CD8-positive, alpha-beta memory T cell (primary cell): Measurements from ENCODE around the gene HCK. TPM values are rescaled to one million over a fixed set of nuclear protein-coding genes. Genes with fewer than 3 reads are reported as not detected.

ENCODE experiments used
- CTCF ChIA-PET: fragments of 350-600 bp; sonication (Branson Sonifier 250); formaldehyde crosslinking; loops from one replicate; lab custom pipeline; 2021; ENCODE audit warnings: antibody characterized with exemption; lab: Charles Lee
- POLR2A ChIA-PET: fragments of 350-600 bp; sonication (Branson Sonifier 250); formaldehyde crosslinking; loops from one replicate; lab custom pipeline; 2021; ENCODE audit warnings: antibody characterized with exemption; lab: Charles Lee
- DNase-seq, 5 donors: peaks; one replicate each; pipeline versions ENCODE4 v3.0.0 to v3.0.0-alpha.2; 2020 to 2022; ENCODE audit warnings: mixed read lengths in 1 of 5
- H3K27ac ChIP-seq: one replicate; pipeline ENCODE4 v1.7.0; 2013; ENCODE audit warnings: low read depth, mild to moderate bottlenecking, low read length, moderate library complexity
- H3K27me3 ChIP-seq: 2 replicates; pipeline ENCODE4 v1.7.0; 2013; ENCODE audit warnings: low read length, mild to moderate bottlenecking; ENCODE audit not compliant: insufficient read depth, poor library complexity, severe bottlenecking
- H3K36me3 ChIP-seq: 2 replicates; pipeline ENCODE4 v1.7.0; 2013; ENCODE audit warnings: mild to moderate bottlenecking, low read length, moderate library complexity; ENCODE audit not compliant: insufficient read depth
- H3K4me1 ChIP-seq: 2 replicates; pipeline ENCODE4 v1.7.0; 2013; ENCODE audit warnings: mild to moderate bottlenecking, low read length, moderate library complexity; ENCODE audit not compliant: insufficient read depth
- H3K4me3 ChIP-seq: 2 replicates; pipeline ENCODE4 v1.7.0; 2013; ENCODE audit warnings: mild to moderate bottlenecking, low read length
- H3K9me3 ChIP-seq: 2 replicates; pipeline ENCODE4 v1.7.0; 2013; ENCODE audit warnings: mild to moderate bottlenecking, low read length
- H3K27ac Mint-ChIP-seq, 8 donors: one replicate each; pipeline ENCODE4 v1.8.0; 2020 to 2021; ENCODE audit warnings: mixed read lengths in 8 of 8, mild to moderate bottlenecking in 6 of 8, inconsistent platforms in 3 of 8, moderate library complexity in 3 of 8
- H3K27me3 Mint-ChIP-seq, 2 donors: one replicate each; pipeline ENCODE4 v1.8.0; 2020 to 2021; ENCODE audit warnings: mixed read lengths in 2 of 2, mild to moderate bottlenecking in 1 of 2, moderate library complexity in 1 of 2
- H3K36me3 Mint-ChIP-seq, 3 donors: one replicate each; pipeline ENCODE4 v1.8.0; 2020 to 2021; ENCODE audit warnings: mixed read lengths in 3 of 3, inconsistent platforms in 1 of 3, mild to moderate bottlenecking in 1 of 3
- H3K4me1 Mint-ChIP-seq, 3 donors: one replicate each; pipeline ENCODE4 v1.8.0; 2020 to 2021; ENCODE audit warnings: mixed read lengths in 3 of 3, inconsistent platforms in 1 of 3, mild to moderate bottlenecking in 1 of 3
- H3K4me3 Mint-ChIP-seq, 7 donors: one replicate each; pipeline ENCODE4 v1.8.0; 2020 to 2021; ENCODE audit warnings: mixed read lengths in 7 of 7, mild to moderate bottlenecking in 6 of 7, moderate library complexity in 4 of 7, inconsistent platforms in 2 of 7
- H3K9me3 Mint-ChIP-seq, 5 donors: one replicate each; pipeline ENCODE4 v1.8.0; 2020 to 2022; ENCODE audit warnings: mixed read lengths in 5 of 5, mild to moderate bottlenecking in 3 of 5, moderate library complexity in 2 of 5, inconsistent platforms in 1 of 5
- polyA plus RNA-seq: library from polyadenylated mRNA; unstranded; fragments of 300-500 nt; fragmentation: Illumina TruSeq; gene quantifications from one replicate; pipeline ENCODE4 v1.2.3, GENCODE V29; 2021
- total RNA-seq, 2 experiments: library from RNA; stranded (reverse); gene quantifications; one replicate each; pipeline ENCODE4 v1.2.3, GENCODE V29; 2021

HCK gene
- total and polyA plus RNA-seq, 3 experiments from 2014 or later, result 0.28 to 0.53 TPM; not detected in 1

DNA sequence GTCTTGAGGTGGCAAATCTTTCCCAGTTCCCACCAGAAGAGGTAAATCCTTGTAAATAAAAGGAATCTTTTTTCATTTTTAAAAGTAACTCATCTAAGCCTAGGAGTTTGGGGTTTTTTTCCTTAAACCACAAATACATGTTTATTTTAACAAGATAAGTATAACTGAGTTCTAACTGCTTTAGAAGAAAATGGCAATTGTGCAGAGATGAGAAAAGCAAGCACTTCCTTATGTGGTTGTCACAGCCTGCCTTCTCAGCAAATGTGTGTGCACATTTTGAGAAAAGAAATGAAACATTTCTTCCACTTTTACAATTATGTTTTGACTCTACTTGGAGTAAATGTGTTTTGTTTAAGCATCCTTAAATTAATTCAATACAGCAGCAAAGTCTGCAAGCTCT is 17.7 kb downstream of the HCK start:
- no peaks in the 10 kb centered on the region for H3K36me3 Mint-ChIP-seq
- H3K9me3 Mint-ChIP-seq, result no peaks in the 10 kb centered on the region
- Histone ChIP-seq H3K36me3 (no peaks in the 10 kb centered on the region), H3K4me3 (no peak overlapping the region), H3K27me3 (no peaks in the 10 kb centered on the region), H3K27ac (no peak overlapping the region), H3K4me1 (no peaks in the 10 kb centered on the region), H3K9me3 (no peaks in the 10 kb centered on the region)
- H3K4me3 Mint-ChIP-seq, result peak overlapping the region in 1 of 7 donors; percentile 6
- CTCF ChIA-PET, result no interaction called here
- POLR2A ChIA-PET, result no interaction called here
- no peak for DNase-seq
- no peak overlapping the region for H3K27ac Mint-ChIP-seq
- H3K4me1 Mint-ChIP-seq, result no peaks in the 10 kb centered on the region
- peaks cover 7 to 22% of the 10 kb centered on the region in 2 donors for H3K27me3 Mint-ChIP-seq

DNA sequence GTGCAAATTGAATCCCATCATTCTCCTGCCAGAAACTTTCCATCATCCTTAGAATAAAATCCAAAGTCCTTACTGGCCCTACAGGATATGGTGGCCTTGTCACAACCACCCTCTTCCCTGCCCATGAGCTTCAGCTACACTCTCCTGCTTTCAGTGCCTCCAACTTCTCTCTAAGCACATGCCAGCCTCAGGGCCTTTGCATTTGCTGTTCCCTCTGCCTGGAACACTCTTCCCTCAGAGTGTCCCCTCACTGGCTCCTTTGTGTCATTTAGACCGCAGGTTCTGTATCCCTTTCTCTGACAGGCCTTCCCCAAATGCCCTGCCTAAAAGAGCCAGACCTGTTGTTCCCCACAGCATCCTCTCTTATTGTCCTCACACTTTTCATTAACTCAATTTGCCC is 18.2 kb downstream of the HCK start:
- H3K27ac Mint-ChIP-seq, result peak overlapping the region in 1 of 8 donors; percentile 49
- no peaks in the 10 kb centered on the region for H3K36me3 Mint-ChIP-seq
- DNase-seq, result no peak
- Histone ChIP-seq H3K9me3 (no peaks in the 10 kb centered on the region), H3K36me3 (no peaks in the 10 kb centered on the region), H3K27ac (no peak overlapping the region), H3K4me1 (no peaks in the 10 kb centered on the region), H3K4me3 (no peak overlapping the region), H3K27me3 (no peaks in the 10 kb centered on the region)
- H3K27me3 Mint-ChIP-seq, result peaks cover 7 to 23% of the 10 kb centered on the region in 2 donors
- POLR2A ChIA-PET, result no interaction called here
- CTCF ChIA-PET, result no interaction called here
- H3K9me3 Mint-ChIP-seq, result no peaks in the 10 kb centered on the region
- H3K4me1 Mint-ChIP-seq, result no peaks in the 10 kb centered on the region
- no peak overlapping the region for H3K4me3 Mint-ChIP-seq

DNA sequence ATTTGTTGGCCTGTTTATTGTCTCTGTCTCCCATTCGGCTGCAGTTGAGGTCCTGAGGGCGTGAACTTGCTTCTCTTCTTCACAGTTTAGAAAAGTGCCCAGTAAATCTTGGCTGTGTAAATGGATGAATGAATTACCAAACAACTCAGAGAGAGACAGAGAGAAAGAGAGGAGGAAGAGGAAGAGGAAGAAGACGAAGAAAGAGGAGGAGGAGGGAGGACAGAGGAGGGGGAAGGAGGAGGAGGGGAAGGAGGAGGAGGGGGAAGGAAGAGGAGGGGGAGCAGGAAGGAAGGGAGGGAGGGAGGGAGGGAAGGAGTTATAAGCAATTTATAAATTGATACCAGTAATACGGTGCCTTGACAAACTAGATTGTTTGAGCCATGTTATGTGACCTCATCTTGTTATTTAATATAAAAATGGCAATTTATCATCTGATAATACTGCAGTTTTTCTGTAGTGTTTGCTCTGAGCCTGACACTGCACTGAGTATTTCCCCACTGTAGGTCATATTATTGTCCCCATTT is 18.7 kb downstream of the HCK start:
- ChIA-PET CTCF (no interaction called here), POLR2A (no interaction called here)
- DNase-seq, result no peak
- no peaks in the 10 kb centered on the region for H3K27me3 ChIP-seq
- H3K27me3 Mint-ChIP-seq, result peaks cover 6 to 27% of the 10 kb centered on the region in 2 donors
- no peaks in the 10 kb centered on the region for H3K4me1 Mint-ChIP-seq
- H3K27ac ChIP-seq, result no peak overlapping the region
- no peaks in the 10 kb centered on the region for H3K36me3 Mint-ChIP-seq
- no peak overlapping the region for H3K4me3 ChIP-seq
- H3K27ac Mint-ChIP-seq, result no peak overlapping the region
- H3K36me3 ChIP-seq, result no peaks in the 10 kb centered on the region
- H3K4me3 Mint-ChIP-seq, result no peak overlapping the region
- H3K9me3 Mint-ChIP-seq, result no peaks in the 10 kb centered on the region
- H3K9me3 ChIP-seq, result no peaks in the 10 kb centered on the region
- no peaks in the 10 kb centered on the region for H3K4me1 ChIP-seq

DNA sequence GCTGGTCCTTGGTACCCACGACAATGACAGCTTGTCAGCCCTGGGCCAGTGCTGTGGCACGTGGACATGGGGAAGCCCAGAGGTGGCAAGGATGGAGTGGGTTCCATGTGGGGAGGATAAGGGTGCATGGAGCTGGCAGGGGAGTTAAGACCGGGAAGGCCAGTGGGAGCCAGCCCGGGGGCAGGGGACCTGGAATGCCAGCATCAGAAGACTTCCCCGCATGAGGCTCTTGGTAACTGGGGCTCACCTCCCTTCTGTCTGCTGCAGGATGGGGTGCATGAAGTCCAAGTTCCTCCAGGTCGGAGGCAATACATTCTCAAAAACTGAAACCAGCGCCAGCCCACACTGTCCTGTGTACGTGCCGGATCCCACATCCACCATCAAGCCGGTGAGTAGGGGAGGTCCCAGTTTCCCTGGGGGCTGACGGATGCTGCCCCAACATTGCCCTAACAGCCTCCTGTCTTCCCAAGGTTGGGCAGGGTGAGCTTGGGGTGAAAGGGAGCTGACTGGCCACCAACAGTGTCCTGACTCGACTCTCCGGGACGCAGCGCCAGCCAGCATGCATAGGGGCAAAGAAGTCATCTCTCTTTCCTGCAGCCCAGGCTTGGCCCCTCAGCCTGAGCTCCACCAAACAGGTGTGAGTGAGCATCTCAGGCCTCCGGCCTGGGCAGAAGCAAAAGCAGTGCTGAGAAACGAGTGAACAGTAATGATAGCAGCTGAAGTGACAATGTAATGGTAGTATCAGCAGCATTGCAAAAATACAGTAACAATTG is 19.5 kb downstream of the HCK start:
- no peaks in the 10 kb centered on the region for H3K9me3 Mint-ChIP-seq
- Histone ChIP-seq H3K9me3 (no peaks in the 10 kb centered on the region), H3K4me3 (no peak overlapping the region), H3K27me3 (no peaks in the 10 kb centered on the region), H3K36me3 (no peaks in the 10 kb centered on the region), H3K27ac (no peak overlapping the region), H3K4me1 (no peaks in the 10 kb centered on the region)
- POLR2A ChIA-PET, result no interaction called here
- no peak overlapping the region for H3K4me3 Mint-ChIP-seq
- peaks cover 6 to 28% of the 10 kb centered on the region in 2 donors for H3K27me3 Mint-ChIP-seq
- H3K4me1 Mint-ChIP-seq, result no peaks in the 10 kb centered on the region
- CTCF ChIA-PET, result interaction anchor here (0.8 kb wide), 1 partner anchor 20 kb away, joined by 3 read pairs; no protein-coding TSS in a partner anchor
- no peaks in the 10 kb centered on the region for H3K36me3 Mint-ChIP-seq
- no peak for DNase-seq
- no peak overlapping the region for H3K27ac Mint-ChIP-seq

DNA sequence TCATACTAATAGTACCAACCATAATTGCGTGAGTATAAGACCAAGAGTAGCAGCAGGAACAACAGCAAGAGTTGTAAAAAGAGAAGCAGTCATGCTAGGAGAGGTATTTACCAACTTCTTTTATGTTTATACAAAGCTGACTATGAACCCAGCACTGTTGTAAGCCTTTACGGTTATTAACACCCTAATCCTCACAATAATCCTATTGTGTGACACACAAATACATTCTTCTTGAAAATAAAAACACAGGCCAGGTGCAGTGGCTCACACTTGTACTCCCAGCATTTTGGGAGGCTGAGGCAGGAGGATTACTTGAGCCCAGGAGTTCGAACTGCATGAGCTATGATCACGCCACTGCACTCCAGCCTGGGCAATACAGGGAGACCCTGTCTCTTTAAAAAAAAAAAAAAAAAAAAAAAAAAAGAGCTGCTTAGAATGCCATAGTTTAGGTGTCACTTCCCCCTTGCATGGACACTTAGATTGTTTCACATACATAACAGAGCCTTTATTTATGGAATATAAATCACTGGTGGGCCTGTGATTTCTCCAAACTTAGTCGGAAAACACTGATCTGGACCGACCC is 20.2 kb downstream of the HCK start:
- H3K27ac ChIP-seq, result no peak overlapping the region
- H3K4me3 Mint-ChIP-seq, result no peak overlapping the region
- no peak overlapping the region for H3K4me3 ChIP-seq
- ChIA-PET CTCF (interaction anchor here (0.8 to 1.1 kb wide), 2 partner anchors 19 kb away, joined by 3 read pairs; no protein-coding TSS in a partner anchor), POLR2A (no interaction called here)
- H3K27ac Mint-ChIP-seq, result peak overlapping the region in 1 of 8 donors; percentile 24
- H3K9me3 Mint-ChIP-seq, result no peaks in the 10 kb centered on the region
- no peaks in the 10 kb centered on the region for H3K4me1 Mint-ChIP-seq
- H3K4me1 ChIP-seq, result no peaks in the 10 kb centered on the region
- no peaks in the 10 kb centered on the region for H3K9me3 ChIP-seq
- no peaks in the 10 kb centered on the region for H3K36me3 ChIP-seq
- DNase-seq, result no peak
- peaks cover 7 to 27% of the 10 kb centered on the region in 2 donors for H3K27me3 Mint-ChIP-seq
- no peaks in the 10 kb centered on the region for H3K27me3 ChIP-seq
- no peaks in the 10 kb centered on the region for H3K36me3 Mint-ChIP-seq

DNA sequence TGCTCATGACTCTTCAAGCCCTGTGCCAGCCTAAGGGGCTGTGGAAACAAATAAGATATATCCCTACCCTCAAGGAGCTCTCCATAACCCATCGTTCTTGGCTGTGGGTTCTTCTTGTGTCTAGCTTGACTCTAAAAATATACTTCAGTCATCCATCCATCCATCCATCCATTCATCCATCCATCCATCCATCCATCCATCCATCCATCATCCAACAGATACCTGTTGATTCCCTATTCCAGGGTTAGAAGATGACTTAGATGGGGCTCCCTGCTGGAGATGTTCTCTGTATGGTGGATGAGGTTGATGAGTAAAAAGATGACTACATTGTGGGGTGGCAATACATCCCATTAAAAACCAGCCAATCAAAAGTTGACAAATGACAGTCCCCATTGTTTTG is 23.5 kb downstream of the HCK start:
- Mint-ChIP-seq H3K36me3 (no peaks in the 10 kb centered on the region), H3K4me1 (no peaks in the 10 kb centered on the region), H3K27me3 (peaks cover 6 to 31% of the 10 kb centered on the region in 2 donors), H3K4me3 (no peak overlapping the region), H3K9me3 (no peaks in the 10 kb centered on the region), H3K27ac (no peak overlapping the region)
- DNase-seq, result no peak
- Histone ChIP-seq H3K9me3 (no peaks in the 10 kb centered on the region), H3K4me1 (no peaks in the 10 kb centered on the region), H3K27ac (no peak overlapping the region), H3K36me3 (no peaks in the 10 kb centered on the region), H3K4me3 (no peak overlapping the region), H3K27me3 (no peaks in the 10 kb centered on the region)
- CTCF ChIA-PET, result no interaction called here
- POLR2A ChIA-PET, result no interaction called here

DNA sequence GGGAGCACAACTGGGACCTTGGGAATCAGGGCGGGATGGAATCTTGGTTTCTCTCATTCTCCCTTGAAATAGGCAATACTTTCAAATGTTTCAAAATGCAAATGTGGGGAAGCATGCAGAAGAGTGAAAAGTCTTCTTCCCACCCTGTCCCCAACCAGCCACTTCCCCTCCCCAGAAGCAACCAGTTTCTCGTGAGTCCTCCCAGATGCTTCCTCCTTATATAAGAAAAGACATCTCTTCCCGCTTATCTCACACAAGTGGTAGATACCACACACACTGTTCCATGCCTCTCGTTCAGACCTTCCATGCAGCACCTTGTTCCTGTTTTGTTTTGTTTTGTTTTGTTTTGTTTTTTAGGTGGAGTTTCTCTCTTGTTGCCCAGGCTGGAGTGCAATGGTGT is 25.1 kb downstream of the HCK start:
- H3K4me1 Mint-ChIP-seq, result no peaks in the 10 kb centered on the region
- no peaks in the 10 kb centered on the region for H3K9me3 Mint-ChIP-seq
- H3K27me3 Mint-ChIP-seq, result peaks cover 6 to 38% of the 10 kb centered on the region in 2 donors
- ChIA-PET CTCF (no interaction called here), POLR2A (no interaction called here)
- Histone ChIP-seq H3K27me3 (no peaks in the 10 kb centered on the region), H3K27ac (no peak overlapping the region), H3K9me3 (no peaks in the 10 kb centered on the region), H3K36me3 (no peaks in the 10 kb centered on the region), H3K4me3 (no peak overlapping the region), H3K4me1 (no peaks in the 10 kb centered on the region)
- H3K27ac Mint-ChIP-seq, result no peak overlapping the region
- no peak overlapping the region for H3K4me3 Mint-ChIP-seq
- DNase-seq, result no peak
- H3K36me3 Mint-ChIP-seq, result no peaks in the 10 kb centered on the region

DNA sequence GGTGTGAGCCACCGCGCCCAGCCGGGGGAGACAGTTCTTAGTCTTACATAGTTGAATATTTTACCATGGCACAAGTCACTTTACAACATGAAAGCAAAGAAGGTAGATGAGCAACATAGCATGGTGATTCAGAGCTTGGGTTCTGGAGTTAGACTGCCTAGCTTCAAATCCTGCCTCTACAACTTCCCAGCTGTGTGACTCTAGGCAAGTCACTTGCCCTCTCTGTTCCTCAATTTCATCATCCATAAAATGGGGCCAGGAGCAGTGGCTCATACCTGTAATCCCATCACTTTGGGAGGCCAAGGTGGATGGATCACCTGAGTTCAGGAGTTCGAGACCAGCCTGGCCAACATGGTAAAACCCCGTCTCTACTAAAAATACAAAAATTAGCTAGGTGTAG is 26.3 kb downstream of the HCK start:
- H3K27ac Mint-ChIP-seq, result no peak overlapping the region
- H3K4me1 Mint-ChIP-seq, result no peaks in the 10 kb centered on the region
- Histone ChIP-seq H3K4me1 (no peaks in the 10 kb centered on the region), H3K27me3 (peaks cover 6% of the 10 kb centered on the region), H3K9me3 (no peaks in the 10 kb centered on the region), H3K36me3 (no peaks in the 10 kb centered on the region), H3K27ac (no peak overlapping the region), H3K4me3 (no peak overlapping the region)
- no peak overlapping the region for H3K4me3 Mint-ChIP-seq
- DNase-seq, result no peak
- CTCF ChIA-PET, result no interaction called here
- H3K27me3 Mint-ChIP-seq, result peaks cover 6 to 45% of the 10 kb centered on the region in 2 donors
- H3K9me3 Mint-ChIP-seq, result no peaks in the 10 kb centered on the region
- POLR2A ChIA-PET, result no interaction called here
- H3K36me3 Mint-ChIP-seq, result no peaks in the 10 kb centered on the region
